ENCODE data around the gene PIP5KL1.

PIP5KL1 gene

DNA sequence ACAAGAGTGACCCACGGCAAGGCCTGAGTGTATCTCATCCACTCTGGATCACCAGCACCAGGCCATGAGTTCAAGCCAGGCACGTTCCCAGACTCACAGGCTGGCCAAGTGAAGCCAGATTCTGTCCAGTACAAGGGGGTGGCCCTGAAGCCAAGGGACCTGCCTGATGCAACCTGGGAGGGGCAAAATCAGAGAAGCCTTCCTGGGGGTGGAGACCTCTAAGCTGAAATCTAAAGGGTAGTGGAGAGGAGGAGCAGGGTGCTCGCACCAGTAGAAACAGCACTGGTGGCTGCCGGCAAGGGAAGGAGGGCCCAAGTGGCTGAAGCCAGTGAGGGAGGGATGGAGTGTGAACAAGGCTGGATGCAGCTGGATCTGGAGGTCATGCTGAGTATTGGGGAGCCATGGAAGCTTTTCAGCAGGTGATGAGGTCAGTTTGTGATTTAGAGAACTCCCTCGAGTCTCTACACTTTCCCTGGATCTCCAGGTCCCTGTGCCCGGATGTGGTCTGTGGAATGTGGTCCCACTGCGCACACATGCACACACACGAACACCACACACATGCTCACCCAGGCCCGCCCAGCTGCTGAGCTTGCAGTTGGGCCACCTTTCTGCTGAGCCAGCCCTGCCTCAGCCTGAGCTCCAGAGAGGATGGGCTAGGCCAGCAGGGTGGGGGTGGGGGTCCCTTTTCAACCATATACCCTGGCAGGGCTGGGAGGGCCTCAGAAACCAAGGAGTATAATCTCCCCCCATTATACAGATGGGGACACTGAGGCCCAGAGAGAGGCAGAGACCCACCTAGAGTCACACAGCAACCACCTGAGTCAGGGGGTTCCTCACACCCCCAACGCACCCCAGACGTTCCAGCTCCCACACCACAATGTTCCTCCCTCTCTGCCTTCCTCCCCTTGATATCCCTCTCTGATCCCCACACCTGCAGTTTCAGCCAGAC, 1.6 kb downstream of the PIP5KL1 start:
- no peak overlapping the region for H3K27ac ChIP-seq (ENCODE audit: low read depth, low read length)
- H3K79me2 ChIP-seq (ENCODE audit: control insufficient read depth, insufficient read depth, low read length, unreplicated experiment) = no peaks in the 10 kb centered on the region
- H2AFZ ChIP-seq (ENCODE audit: low read length, unreplicated experiment) = no peak overlapping the region
- H3K27me3 ChIP-seq (ENCODE audit: insufficient read depth, low read length) = no peaks in the 10 kb centered on the region
- peaks cover 20% of the 10 kb centered on the region for H3K4me1 ChIP-seq (ENCODE audit: control insufficient read depth, insufficient read depth, low read length, unreplicated experiment)
- H3K36me3 ChIP-seq (ENCODE audit: insufficient read depth, low read length) = no peaks in the 10 kb centered on the region
- H3K4me3 ChIP-seq (ENCODE audit: low read depth, low read length) = no peak overlapping the region

DNA sequence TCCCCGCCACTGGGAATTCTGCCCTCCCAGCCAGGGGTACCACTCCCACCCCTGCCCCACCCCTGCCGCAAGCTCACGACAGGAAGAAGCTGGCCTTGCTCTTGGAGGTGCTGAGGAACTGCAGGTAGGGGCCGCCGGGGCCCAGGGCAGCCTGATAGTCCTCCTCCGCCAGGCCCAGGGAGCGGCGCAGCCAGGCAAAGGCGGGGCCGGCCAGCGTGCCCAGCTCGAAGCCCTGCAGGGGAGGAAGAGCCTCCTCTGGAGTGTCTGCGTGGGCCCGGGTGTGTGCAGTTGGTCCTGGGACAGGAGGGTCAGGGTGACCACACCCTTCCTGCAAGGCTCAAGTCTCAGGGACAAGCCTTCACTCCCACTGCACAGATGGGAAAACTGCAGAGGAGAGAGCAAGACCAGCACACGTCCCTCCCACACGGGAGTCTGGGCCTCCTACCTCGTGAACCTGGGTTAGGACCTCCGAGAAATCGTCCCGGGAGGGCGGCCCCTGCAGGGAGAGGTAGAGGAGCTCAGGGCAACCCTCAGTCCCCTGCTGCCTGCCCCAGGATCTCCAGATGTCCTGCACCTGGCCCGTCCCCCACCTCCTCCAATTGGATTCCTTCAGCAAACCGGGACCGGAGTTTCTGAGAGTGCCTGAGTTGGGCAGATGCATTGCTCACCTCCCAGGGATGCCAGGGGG, 2.4 kb downstream of the PIP5KL1 start:
- Histone ChIP-seq H3K36me3 (ENCODE audit: insufficient read depth, low read length) (no peaks in the 10 kb centered on the region), H2AFZ (ENCODE audit: low read length, unreplicated experiment) (no peak overlapping the region), H3K4me3 (ENCODE audit: low read depth, low read length) (no peak overlapping the region), H3K79me2 (ENCODE audit: control insufficient read depth, insufficient read depth, low read length, unreplicated experiment) (no peaks in the 10 kb centered on the region), H3K4me1 (ENCODE audit: control insufficient read depth, insufficient read depth, low read length, unreplicated experiment) (peaks cover 26% of the 10 kb centered on the region), H3K27ac (ENCODE audit: low read depth, low read length) (no peak overlapping the region), H3K27me3 (ENCODE audit: insufficient read depth, low read length) (no peaks in the 10 kb centered on the region)

DNA sequence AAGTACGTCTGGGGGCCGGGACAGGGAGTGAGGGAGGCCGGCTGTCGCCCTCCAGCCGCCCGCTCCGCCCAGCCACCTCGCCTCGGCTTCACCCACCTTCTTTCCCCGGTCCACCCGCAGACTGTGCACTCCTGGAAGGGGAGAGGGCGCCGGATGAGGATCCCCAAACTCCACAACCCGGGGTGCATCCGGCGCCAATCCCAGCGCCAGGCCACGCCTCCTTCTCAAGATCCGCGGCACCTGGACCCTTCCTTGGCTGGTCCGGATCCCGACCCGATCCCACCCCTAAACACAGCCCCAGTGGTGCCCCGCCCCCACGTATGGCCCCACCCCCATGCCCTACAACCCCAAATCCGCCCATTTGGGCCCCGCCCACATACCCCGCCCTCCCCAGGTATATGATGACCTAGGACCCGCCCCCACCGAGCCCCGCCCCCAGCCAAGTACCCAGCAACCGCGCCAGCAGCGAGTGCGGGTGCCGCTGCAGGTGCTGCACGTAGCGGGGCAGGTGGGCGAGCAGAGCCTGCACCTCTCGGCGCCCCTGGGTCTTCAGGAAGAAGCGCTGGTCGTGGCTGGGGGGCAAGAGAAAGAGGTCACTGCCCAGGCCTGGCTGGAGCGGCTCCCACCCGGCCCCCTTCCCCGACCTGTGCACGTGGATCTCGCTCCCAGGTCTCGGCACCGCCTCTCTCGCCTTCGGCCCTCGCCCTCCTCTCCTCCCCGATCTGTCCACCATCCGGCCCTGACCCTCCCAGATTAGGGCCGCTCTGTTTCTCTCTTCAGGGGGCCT, 3.2 kb downstream of the PIP5KL1 start:
- H3K27me3 ChIP-seq (ENCODE audit: insufficient read depth, low read length) = no peaks in the 10 kb centered on the region
- no peaks in the 10 kb centered on the region for H3K79me2 ChIP-seq (ENCODE audit: control insufficient read depth, insufficient read depth, low read length, unreplicated experiment)
- H3K4me1 ChIP-seq (ENCODE audit: control insufficient read depth, insufficient read depth, low read length, unreplicated experiment) = peaks cover 25% of the 10 kb centered on the region
- no peak overlapping the region for H3K27ac ChIP-seq (ENCODE audit: low read depth, low read length)
- no peak overlapping the region for H2AFZ ChIP-seq (ENCODE audit: low read length, unreplicated experiment)
- H3K4me3 ChIP-seq (ENCODE audit: low read depth, low read length) = no peak overlapping the region
- H3K36me3 ChIP-seq (ENCODE audit: insufficient read depth, low read length) = no peaks in the 10 kb centered on the region

DNA sequence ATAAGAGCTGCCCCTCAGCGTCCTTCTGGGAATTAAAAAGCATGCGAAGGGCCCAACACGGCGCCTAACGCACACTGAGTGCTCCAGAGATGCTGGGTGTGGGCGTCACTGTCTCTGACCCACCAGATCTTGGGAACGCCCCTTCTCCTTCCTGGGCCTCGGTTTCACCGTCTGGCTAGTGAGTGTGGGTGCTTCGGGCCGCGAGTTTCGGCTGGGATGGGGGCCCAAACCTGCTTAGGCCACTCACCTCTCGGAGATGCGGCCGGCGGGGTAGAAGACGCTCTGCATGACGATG, 3.7 kb downstream of the PIP5KL1 start:
- no peaks in the 10 kb centered on the region for H3K79me2 ChIP-seq (ENCODE audit: control insufficient read depth, insufficient read depth, low read length, unreplicated experiment)
- H3K4me3 ChIP-seq (ENCODE audit: low read depth, low read length) = no peak overlapping the region
- H3K27ac ChIP-seq (ENCODE audit: low read depth, low read length) = no peak overlapping the region
- no peak overlapping the region for H2AFZ ChIP-seq (ENCODE audit: low read length, unreplicated experiment)
- no peaks in the 10 kb centered on the region for H3K36me3 ChIP-seq (ENCODE audit: insufficient read depth, low read length)
- no peaks in the 10 kb centered on the region for H3K27me3 ChIP-seq (ENCODE audit: insufficient read depth, low read length)
- H3K4me1 ChIP-seq (ENCODE audit: control insufficient read depth, insufficient read depth, low read length, unreplicated experiment) = peaks cover 20% of the 10 kb centered on the region

DNA sequence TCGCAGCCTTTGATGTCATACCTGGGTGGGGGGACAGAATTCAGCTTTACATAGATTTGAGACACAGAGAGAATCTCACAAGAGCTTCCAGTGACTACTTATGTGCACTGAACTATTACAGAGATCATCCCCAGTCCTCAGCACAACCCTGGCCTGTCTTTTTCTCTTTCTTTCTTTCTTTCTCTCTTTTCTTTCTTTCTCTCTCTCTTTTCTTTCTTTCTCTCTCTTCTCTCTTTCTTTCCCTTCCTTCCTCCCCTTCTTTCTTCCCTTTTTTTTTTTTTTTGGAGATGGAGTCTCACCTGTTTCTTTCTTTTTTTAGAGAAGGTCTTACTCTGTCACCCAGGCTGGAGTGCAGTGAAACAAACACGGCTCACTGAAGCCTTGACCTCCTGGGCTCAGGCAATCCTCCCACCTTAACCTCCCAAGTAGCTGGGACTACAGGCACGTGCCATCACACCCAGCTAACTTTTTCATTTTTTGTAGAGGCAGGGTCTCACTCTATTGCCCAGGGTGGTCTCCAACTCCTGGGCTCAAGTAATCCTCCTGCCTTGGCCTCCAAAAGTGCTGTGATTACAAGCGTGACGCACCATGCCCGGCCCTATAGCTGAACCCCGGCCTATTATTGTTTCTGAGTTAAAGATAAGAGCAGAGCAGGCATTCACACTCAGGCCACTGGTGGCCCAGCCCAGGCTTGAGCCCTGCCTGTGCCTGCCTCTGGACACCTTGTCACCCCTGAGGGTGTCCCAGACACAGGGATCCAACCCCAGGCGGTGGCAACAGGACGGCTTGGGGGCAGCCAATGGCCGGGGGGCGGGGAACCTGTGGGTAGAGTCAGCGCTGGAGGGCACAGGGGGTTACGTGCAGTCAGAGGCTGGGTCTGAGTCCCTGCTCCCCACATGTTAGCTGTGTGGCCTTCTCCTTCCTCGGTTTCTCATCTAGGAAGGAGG, 4.3 kb downstream of the PIP5KL1 start:
- Histone ChIP-seq H2AFZ (ENCODE audit: low read length, unreplicated experiment) (no peak overlapping the region), H3K79me2 (ENCODE audit: control insufficient read depth, insufficient read depth, low read length, unreplicated experiment) (no peaks in the 10 kb centered on the region), H3K4me1 (ENCODE audit: control insufficient read depth, insufficient read depth, low read length, unreplicated experiment) (peaks cover 19% of the 10 kb centered on the region), H3K27me3 (ENCODE audit: insufficient read depth, low read length) (no peaks in the 10 kb centered on the region), H3K36me3 (ENCODE audit: insufficient read depth, low read length) (no peaks in the 10 kb centered on the region), H3K27ac (ENCODE audit: low read depth, low read length) (no peak overlapping the region), H3K4me3 (ENCODE audit: low read depth, low read length) (no peak overlapping the region)

DNA sequence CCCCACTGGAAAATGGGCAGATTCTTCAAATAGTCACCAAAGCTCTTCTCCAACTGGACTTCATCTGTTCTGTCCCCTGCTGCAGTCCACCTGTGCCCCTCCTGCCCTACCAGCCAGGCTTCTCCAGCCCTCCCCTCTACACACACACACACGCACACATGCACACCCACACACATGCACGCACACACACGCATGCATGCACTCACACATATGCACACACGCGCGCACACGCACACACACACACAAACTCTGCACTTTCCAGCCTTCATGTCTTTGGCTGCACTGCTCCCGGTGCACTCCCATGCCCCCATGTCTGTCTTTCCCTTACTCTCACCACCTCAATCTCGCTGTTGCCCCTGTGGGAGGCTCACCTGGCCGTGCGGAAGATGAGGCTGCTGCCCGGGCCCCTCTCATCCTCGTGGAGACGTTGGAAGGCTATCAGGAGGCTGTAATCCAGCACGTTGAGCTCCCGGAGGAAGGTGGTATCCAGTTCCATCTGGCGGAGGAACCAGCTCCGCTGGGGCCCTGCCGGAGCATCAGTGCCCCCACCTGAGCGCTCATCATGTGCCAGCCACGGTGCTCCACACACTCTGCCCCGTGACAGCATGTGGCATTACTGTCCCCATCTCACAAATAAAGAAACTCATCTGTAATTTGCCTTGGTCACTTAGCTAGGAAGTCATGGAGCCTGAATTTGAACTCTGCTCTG, 5.7 kb downstream of the PIP5KL1 start:
- Histone ChIP-seq H3K79me2 (ENCODE audit: control insufficient read depth, insufficient read depth, low read length, unreplicated experiment) (no peaks in the 10 kb centered on the region), H3K4me1 (ENCODE audit: control insufficient read depth, insufficient read depth, low read length, unreplicated experiment) (peaks cover 21% of the 10 kb centered on the region), H3K27me3 (ENCODE audit: insufficient read depth, low read length) (no peaks in the 10 kb centered on the region), H3K36me3 (ENCODE audit: insufficient read depth, low read length) (no peaks in the 10 kb centered on the region), H2AFZ (ENCODE audit: low read length, unreplicated experiment) (no peak overlapping the region), H3K4me3 (ENCODE audit: low read depth, low read length) (no peak overlapping the region), H3K27ac (ENCODE audit: low read depth, low read length) (no peak overlapping the region)

DNA sequence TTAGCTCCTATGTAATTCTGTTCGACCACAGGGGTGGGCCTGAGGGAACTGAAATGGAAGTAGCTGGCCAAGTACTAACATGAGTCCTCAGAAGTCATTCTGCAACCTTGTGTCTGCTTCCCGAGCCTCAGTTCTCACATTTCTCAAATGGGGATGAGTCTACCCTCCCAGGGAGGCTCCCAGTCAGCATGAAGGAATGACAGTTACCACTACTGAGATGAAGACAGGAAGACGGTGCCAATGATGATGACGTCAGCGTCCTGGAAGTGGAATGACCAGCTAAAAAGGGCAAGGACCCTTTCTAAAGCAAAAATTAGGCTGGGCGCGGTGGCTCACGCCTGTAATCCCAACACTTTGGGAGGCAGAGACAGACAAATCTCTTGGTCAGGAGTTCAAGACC, 6.8 kb downstream of the PIP5KL1 start:
- H3K27me3 ChIP-seq (ENCODE audit: insufficient read depth, low read length) = no peaks in the 10 kb centered on the region
- peak overlapping the region; percentile 95 for H3K27ac ChIP-seq (ENCODE audit: low read depth, low read length)
- no peaks in the 10 kb centered on the region for H3K79me2 ChIP-seq (ENCODE audit: control insufficient read depth, insufficient read depth, low read length, unreplicated experiment)
- H2AFZ ChIP-seq (ENCODE audit: low read length, unreplicated experiment) = no peak overlapping the region
- H3K4me1 ChIP-seq (ENCODE audit: control insufficient read depth, insufficient read depth, low read length, unreplicated experiment) = peaks cover 27% of the 10 kb centered on the region
- H3K36me3 ChIP-seq (ENCODE audit: insufficient read depth, low read length) = no peaks in the 10 kb centered on the region
- H3K4me3 ChIP-seq (ENCODE audit: low read depth, low read length) = no peak overlapping the region

DNA sequence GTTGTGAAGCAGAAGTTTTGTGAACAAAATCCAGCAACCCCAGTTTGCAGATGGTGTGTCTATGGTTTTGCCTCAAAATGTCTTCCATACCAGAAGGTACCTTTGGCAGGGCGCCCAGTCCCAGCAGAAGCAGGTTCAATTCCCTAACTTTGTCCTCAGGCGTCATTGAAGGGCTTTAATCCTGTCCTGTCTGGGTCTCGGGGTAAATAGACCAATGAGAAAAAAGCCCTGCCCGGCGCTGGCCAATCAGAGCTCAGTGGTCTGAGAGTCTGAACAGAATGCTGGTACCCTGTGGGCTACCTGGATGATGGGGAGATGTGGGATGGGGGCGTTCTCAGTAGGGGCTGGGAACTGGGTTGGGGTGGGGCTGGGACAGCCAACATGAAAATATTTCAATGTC, 7.5 kb downstream of the PIP5KL1 start:
- Histone ChIP-seq H3K4me3 (ENCODE audit: low read depth, low read length) (no peak overlapping the region), H3K36me3 (ENCODE audit: insufficient read depth, low read length) (no peaks in the 10 kb centered on the region), H3K27me3 (ENCODE audit: insufficient read depth, low read length) (no peaks in the 10 kb centered on the region), H3K27ac (ENCODE audit: low read depth, low read length) (peak overlapping the region; percentile 95), H3K4me1 (ENCODE audit: control insufficient read depth, insufficient read depth, low read length, unreplicated experiment) (peaks cover 35% of the 10 kb centered on the region), H3K79me2 (ENCODE audit: control insufficient read depth, insufficient read depth, low read length, unreplicated experiment) (no peaks in the 10 kb centered on the region), H2AFZ (ENCODE audit: low read length, unreplicated experiment) (no peak overlapping the region)

DNA sequence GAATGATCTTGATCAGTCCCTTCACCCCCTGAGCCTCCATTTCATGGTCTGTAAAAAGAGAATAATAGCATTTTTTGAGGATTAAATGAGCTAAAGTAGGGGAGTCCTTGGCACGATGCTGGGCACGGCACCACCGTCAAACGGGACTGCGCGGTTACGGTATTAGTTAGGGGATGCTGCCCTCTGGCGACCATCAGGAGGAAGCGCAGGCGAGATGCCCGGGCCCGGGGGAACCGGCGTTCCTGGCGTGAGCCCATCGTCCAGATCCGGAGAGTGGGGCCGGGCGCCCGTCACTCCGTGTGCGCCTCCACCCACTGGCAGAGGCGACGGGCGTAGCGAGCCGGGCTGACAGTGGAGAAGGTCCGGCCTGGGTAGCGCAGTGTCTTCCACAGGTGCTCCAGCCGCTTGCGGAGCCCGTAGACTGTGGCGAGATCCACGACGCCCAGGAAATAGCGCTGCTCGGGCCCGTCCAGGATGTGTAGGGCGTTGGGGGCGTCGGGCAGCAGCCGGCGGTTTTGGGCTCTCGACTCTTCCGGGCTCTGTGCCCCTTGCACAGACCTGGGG, 8.9 kb downstream of the PIP5KL1 start:
- Histone ChIP-seq H3K79me2 (ENCODE audit: control insufficient read depth, insufficient read depth, low read length, unreplicated experiment) (peaks cover under 1% of the 10 kb centered on the region), H3K27me3 (ENCODE audit: insufficient read depth, low read length) (no peaks in the 10 kb centered on the region), H3K27ac (ENCODE audit: low read depth, low read length) (no peak overlapping the region), H2AFZ (ENCODE audit: low read length, unreplicated experiment) (no peak overlapping the region), H3K4me1 (ENCODE audit: control insufficient read depth, insufficient read depth, low read length, unreplicated experiment) (peaks cover 42% of the 10 kb centered on the region), H3K4me3 (ENCODE audit: low read depth, low read length) (no peak overlapping the region), H3K36me3 (ENCODE audit: insufficient read depth, low read length) (no peaks in the 10 kb centered on the region)
